HCT116 (cell line): Measurements from ENCODE around the gene ADGRF4. TPM values are rescaled to one million over a fixed set of nuclear protein-coding genes. Genes with fewer than 3 reads are reported as not detected.
A peak's percentile ranks its signal among the peaks of the same experiment; 100 is the strongest.

Source experiments
- ATAC-seq: fragments of 200-7000 bp; cut with Tn5 transposase; 2 replicates; pipeline ENCODE4 v1.9.1; 2020; ENCODE audit warnings: mild to moderate bottlenecking, moderate library complexity
- BruUV-seq: library from RNA; stranded (reverse); fragments of 400-500 nt; replicated peaks from 2 replicates; lab custom pipeline; 2021; lab: Mats Ljungman, UMichigan
- CTCF ChIA-PET: fragments of 300-600 bp; sonication (Branson Sonifier 250); formaldehyde crosslinking; loops from one replicate; lab custom pipeline; 2021; ENCODE audit warnings: antibody characterized with exemption; lab: Charles Lee
- POLR2A ChIA-PET: fragments of 300-600, 350-600 bp; sonication (Branson Sonifier 250); formaldehyde crosslinking; loops from one replicate; lab custom pipeline; 2021; ENCODE audit warnings: antibody characterized with exemption; lab: Charles Lee
- RAD21 ChIA-PET, 2 experiments: fragments of 300-600 bp; sonication (Branson Sonifier 250); formaldehyde crosslinking; loops; one replicate each; lab custom pipeline; 2023; ENCODE audit warnings: low total read pairs in 2 of 2; ENCODE audit not compliant: uncharacterized antibody in 2 of 2, unreplicated experiment in 2 of 2, low non-redundant PET in 1 of 2; lab: Charles Lee
- DNase-seq: peaks from one replicate; pipeline ENCODE4 v3.0.0-alpha.2; 2010; ENCODE audit warnings: low read depth, low spot score
- H2AFZ ChIP-seq: fragments of 200-600 bp; shearing (Covaris generic), sonication (generic); 2 replicates; pipeline ENCODE4 v1.6.1; 2017; ENCODE audit warnings: low read depth, mixed run types, mixed read lengths, antibody characterized with exemption, low read length; ENCODE audit not compliant: poor library complexity, severe bottlenecking
- H3K27ac ChIP-seq: 2 replicates; pipeline ENCODE4 v1.5.1; 2012; ENCODE audit warnings: low read depth, low read length
- H3K27me3 ChIP-seq: fragments of 200-600 bp; sonication (generic); 2 replicates; pipeline ENCODE4 v1.6.1; 2016; ENCODE audit warnings: mixed run types, low read length, mixed read lengths; ENCODE audit not compliant: insufficient read depth
- H3K36me3 ChIP-seq, 2 experiments: fragments of 200-500 bp in 1 of 2; fragments of 200-600 bp in 1 of 2; sonication (Bioruptor generic) in 1 of 2; sonication (generic) in 1 of 2; 2 replicates each; pipeline versions ENCODE4 v1.5.1 to v1.6.1; 2014 to 2016; ENCODE audit warnings: low read length in 2 of 2, inconsistent platforms in 1 of 2, mixed read lengths in 1 of 2, mixed run types in 1 of 2; ENCODE audit not compliant: insufficient read depth in 2 of 2, control insufficient read depth in 1 of 2
- H3K4me1 ChIP-seq, 2 experiments: fragments of 200-600 bp in 1 of 2; sonication (generic) in 1 of 2; 2 replicates each; pipeline versions ENCODE4 v1.5.1 to v1.6.1; 2012 to 2017; ENCODE audit warnings: low read length in 2 of 2, inconsistent platforms in 1 of 2, mild to moderate bottlenecking in 1 of 2, mixed read lengths in 1 of 2, mixed run types in 1 of 2, moderate library complexity in 1 of 2; ENCODE audit not compliant: insufficient read depth in 2 of 2, control insufficient read depth in 1 of 2
- H3K4me2 ChIP-seq: fragments of 200-600 bp; sonication (generic); 2 replicates; pipeline ENCODE4 v1.6.1; 2017; ENCODE audit warnings: mixed run types, low read length, mixed read lengths
- H3K4me3 ChIP-seq, 2 experiments: fragments of 200-600 bp in 1 of 2; sonication (generic) in 1 of 2; replicated peaks in 1 of 2; 2 replicates each; pipeline ENCODE4 v1.5.1; 2011 to 2016; ENCODE audit warnings: low read length in 2 of 2, control low read depth in 1 of 2, low read depth in 1 of 2, mild to moderate bottlenecking in 1 of 2, mixed read lengths in 1 of 2, mixed run types in 1 of 2
- H3K79me2 ChIP-seq: fragments of 200-600 bp; sonication (generic); 2 replicates; pipeline ENCODE4 v1.6.1; 2017; ENCODE audit warnings: mild to moderate bottlenecking, mixed run types, low read length, moderate library complexity, mixed read lengths; ENCODE audit not compliant: insufficient read depth
- H3K9ac ChIP-seq: fragments of 200-600 bp; sonication (generic); 2 replicates; pipeline ENCODE4 v1.6.1; 2016; ENCODE audit warnings: low read length, mixed read lengths
- H3K9me2 ChIP-seq: fragments of 200-600 bp; sonication (generic), shearing (Covaris generic); 2 replicates; pipeline ENCODE4 v1.6.1; 2017; ENCODE audit warnings: mixed run types, mild to moderate bottlenecking, moderate library complexity; ENCODE audit not compliant: insufficient read depth
- H3K9me3 ChIP-seq, 2 experiments: fragments of 200-500 bp in 1 of 2; fragments of 200-600 bp in 1 of 2; sonication (Bioruptor generic) in 1 of 2; sonication (generic) in 1 of 2; 2 replicates each; pipeline ENCODE4 v1.6.1; 2014 to 2017; ENCODE audit warnings: low read length in 2 of 2, mixed read lengths in 2 of 2, inconsistent platforms in 1 of 2, low read depth in 1 of 2, mild to moderate bottlenecking in 1 of 2, mixed run types in 1 of 2, moderate library complexity in 1 of 2; ENCODE audit not compliant: control insufficient read depth in 1 of 2, insufficient read depth in 1 of 2
- H4K20me1 ChIP-seq: fragments of 200-600 bp; sonication (generic), shearing (Covaris generic); 2 replicates; pipeline ENCODE4 v1.6.1; 2017; ENCODE audit warnings: mixed run types, mild to moderate bottlenecking, moderate library complexity; ENCODE audit not compliant: insufficient read depth
- CBX3 ChIP-seq: IDR thresholded peaks from 2 replicates; pipeline ENCODE4 v1.6.1; 2012; ENCODE audit warnings: low read depth
- CEBPB ChIP-seq: IDR thresholded peaks from 2 replicates; pipeline ENCODE4 v1.6.1; 2012; ENCODE audit warnings: low read depth
- EGR1 ChIP-seq: IDR thresholded peaks from 2 replicates; pipeline ENCODE4 v1.6.1; 2012; ENCODE audit warnings: low read depth
- ELF1 ChIP-seq: IDR thresholded peaks from 2 replicates; pipeline ENCODE4 v1.6.1; 2012; ENCODE audit warnings: low read depth, borderline replicate concordance
- EZH2 ChIP-seq: fragments of 200-600 bp; sonication (generic); IDR thresholded peaks from 2 replicates; pipeline ENCODE4 v1.6.1; 2017; ENCODE audit warnings: antibody characterized with exemption, mixed run types
- EZH2phosphoT487 ChIP-seq: fragments of 200-600 bp; IDR thresholded peaks from 2 replicates; pipeline ENCODE4 v1.6.1; 2018; ENCODE audit warnings: antibody characterized with exemption, borderline replicate concordance
- FOSL1 ChIP-seq: IDR thresholded peaks from 2 replicates; pipeline ENCODE4 v1.6.1; 2012; ENCODE audit warnings: low read depth
- POLR2AphosphoS5 ChIP-seq: IDR thresholded peaks from 2 replicates; pipeline ENCODE4 v1.6.1; 2011; ENCODE audit warnings: mild to moderate bottlenecking, low read depth, low read length, moderate library complexity
- RAD21 ChIP-seq: IDR thresholded peaks from 2 replicates; pipeline ENCODE4 v1.6.1; 2012; ENCODE audit warnings: low read depth, mild to moderate bottlenecking
- SIN3A ChIP-seq: IDR thresholded peaks from 2 replicates; pipeline ENCODE4 v1.6.1; 2012; ENCODE audit warnings: low read depth
- SRF ChIP-seq: IDR thresholded peaks from 2 replicates; pipeline ENCODE4 v1.6.1; 2012; ENCODE audit warnings: low read depth
- YY1 ChIP-seq: IDR thresholded peaks from 2 replicates; pipeline ENCODE4 v1.6.1; 2011; ENCODE audit warnings: low read length, low read depth, moderate library complexity, mild to moderate bottlenecking; ENCODE audit not compliant: insufficient replicate concordance; ENCODE audit errors: extremely low read depth
- ZNF274 ChIP-seq: fragments of 200-500 bp; sonication (Bioruptor generic); IDR thresholded peaks from 2 replicates; pipeline ENCODE4 v1.6.1; 2014; ENCODE audit warnings: mild to moderate bottlenecking, low read depth, low read length, inconsistent platforms
- intact Hi-C: fragments of 100-400 bp; cut with micrococcal nuclease; formaldehyde crosslinking; loops from 2 replicates; pipeline ENCODE4 v1.10.0; 2022
- total RNA-seq: library from RNA; stranded (reverse); gene quantifications from one replicate; pipeline ENCODE4 v1.2.1, GENCODE V29; 2021; ENCODE audit not compliant: unreplicated experiment
- TF ChIP-seq, protein P1 (sequence below): IDR thresholded peaks from 2 replicates; pipeline ENCODE4 v1.6.1; 2012; ENCODE audit warnings: low read depth
- TF ChIP-seq, protein P2 (sequence below), 3 experiments: fragments of 200-600 bp in 1 of 3; sonication (generic) in 1 of 3; IDR thresholded peaks in 2 of 3; conservative IDR thresholded peaks in 1 of 3; 2 replicates each; pipeline ENCODE4 v1.5.1; 2012 to 2017; ENCODE audit warnings: low read depth in 2 of 3, low read length in 2 of 3, antibody characterized with exemption in 1 of 3, borderline replicate concordance in 1 of 3, control low read depth in 1 of 3, mild to moderate bottlenecking in 1 of 3, mixed read lengths in 1 of 3, mixed run types in 1 of 3, moderate library complexity in 1 of 3; ENCODE audit not compliant: insufficient read depth in 1 of 3
- TF ChIP-seq, protein P3 (sequence below): IDR thresholded peaks from 2 replicates; pipeline ENCODE4 v1.6.1; 2012

ADGRF4 gene
- total RNA-seq, 1 experiment from 2014 or later: not detected

DNA sequence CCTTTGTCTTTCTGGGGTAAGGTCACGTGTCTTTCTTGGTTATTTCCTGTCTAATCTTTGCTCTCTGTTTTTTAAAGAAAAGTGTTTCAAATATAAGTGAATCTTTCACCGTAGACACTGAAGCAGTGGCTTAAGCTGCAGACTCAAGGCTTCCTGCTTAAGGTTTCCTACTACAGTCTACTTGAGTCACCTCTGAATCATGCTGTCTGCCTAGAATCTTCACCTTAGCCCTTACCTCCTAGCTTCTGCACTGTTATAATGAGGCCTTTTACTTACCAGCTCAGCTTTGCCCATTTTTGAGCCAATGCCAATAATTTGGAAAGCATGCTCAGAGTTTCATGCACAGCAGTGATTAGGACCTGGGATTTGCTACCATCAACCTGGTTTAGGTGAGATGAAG lies 30.6 kb downstream of the ADGRF4 start:
- H3K9ac ChIP-seq: no peak overlapping the region
- H3K36me3 ChIP-seq: no peaks in the 10 kb centered on the region
- no peaks in the 10 kb centered on the region for H3K79me2 ChIP-seq
- H3K27me3 ChIP-seq: no peaks in the 10 kb centered on the region
- no TSS peak for BruUV-seq
- RAD21 ChIA-PET: no interaction called here
- no peaks in the 10 kb centered on the region for H3K9me2 ChIP-seq
- H3K4me2 ChIP-seq: no peak overlapping the region
- no peak overlapping the region for H3K4me3 ChIP-seq
- no peak overlapping the region for H2AFZ ChIP-seq
- H4K20me1 ChIP-seq: no peaks in the 10 kb centered on the region
- H3K27ac ChIP-seq: no peak overlapping the region
- TF ChIP-seq EZH2phosphoT487 (no peak), POLR2AphosphoS5 (no peak), FOSL1 (peak; percentile 31; the same call in 1 of the 2 replicates)
- POLR2A ChIA-PET: no interaction called here
- ATAC-seq: no peak
- no peak for DNase-seq
- intact Hi-C loops: no loop called here
- no peaks in the 10 kb centered on the region for H3K9me3 ChIP-seq
- H3K4me1 ChIP-seq: peaks cover 0 to 9% of the 10 kb centered on the region in 2 experiments; a peak in 1 of 4 replicates
- CTCF ChIA-PET: interaction anchor here (1.7 kb wide), 1 partner anchor 98 kb away, joined by 7 read pairs; no protein-coding TSS in a partner anchor

DNA sequence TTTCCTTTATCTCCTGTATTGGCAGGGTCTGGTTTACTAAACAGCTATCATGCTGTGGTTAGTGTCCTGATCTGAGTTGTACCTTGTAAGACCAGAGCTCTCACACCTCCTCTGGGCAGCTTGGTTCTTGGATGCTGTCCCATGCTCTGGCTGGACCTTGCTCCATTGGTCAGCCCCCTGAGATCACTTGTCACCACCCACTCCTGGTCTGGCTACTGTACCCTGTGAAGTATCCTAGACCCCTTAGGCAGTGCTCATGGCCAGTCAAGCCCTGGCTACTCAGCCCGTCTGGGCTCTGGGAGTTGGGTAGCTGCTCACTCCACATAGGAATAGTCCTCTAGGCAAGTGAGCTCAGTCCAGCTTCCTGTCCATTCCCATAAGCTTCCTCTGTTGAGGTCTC lies 31.1 kb downstream of the ADGRF4 start:
- no peak for ATAC-seq
- TF ChIP-seq, protein P1, sequence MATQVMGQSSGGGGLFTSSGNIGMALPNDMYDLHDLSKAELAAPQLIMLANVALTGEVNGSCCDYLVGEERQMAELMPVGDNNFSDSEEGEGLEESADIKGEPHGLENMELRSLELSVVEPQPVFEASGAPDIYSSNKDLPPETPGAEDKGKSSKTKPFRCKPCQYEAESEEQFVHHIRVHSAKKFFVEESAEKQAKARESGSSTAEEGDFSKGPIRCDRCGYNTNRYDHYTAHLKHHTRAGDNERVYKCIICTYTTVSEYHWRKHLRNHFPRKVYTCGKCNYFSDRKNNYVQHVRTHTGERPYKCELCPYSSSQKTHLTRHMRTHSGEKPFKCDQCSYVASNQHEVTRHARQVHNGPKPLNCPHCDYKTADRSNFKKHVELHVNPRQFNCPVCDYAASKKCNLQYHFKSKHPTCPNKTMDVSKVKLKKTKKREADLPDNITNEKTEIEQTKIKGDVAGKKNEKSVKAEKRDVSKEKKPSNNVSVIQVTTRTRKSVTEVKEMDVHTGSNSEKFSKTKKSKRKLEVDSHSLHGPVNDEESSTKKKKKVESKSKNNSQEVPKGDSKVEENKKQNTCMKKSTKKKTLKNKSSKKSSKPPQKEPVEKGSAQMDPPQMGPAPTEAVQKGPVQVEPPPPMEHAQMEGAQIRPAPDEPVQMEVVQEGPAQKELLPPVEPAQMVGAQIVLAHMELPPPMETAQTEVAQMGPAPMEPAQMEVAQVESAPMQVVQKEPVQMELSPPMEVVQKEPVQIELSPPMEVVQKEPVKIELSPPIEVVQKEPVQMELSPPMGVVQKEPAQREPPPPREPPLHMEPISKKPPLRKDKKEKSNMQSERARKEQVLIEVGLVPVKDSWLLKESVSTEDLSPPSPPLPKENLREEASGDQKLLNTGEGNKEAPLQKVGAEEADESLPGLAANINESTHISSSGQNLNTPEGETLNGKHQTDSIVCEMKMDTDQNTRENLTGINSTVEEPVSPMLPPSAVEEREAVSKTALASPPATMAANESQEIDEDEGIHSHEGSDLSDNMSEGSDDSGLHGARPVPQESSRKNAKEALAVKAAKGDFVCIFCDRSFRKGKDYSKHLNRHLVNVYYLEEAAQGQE: no peak
- no peak for TF ChIP-seq POLR2AphosphoS5
- no peak for TF ChIP-seq EZH2phosphoT487
- TF ChIP-seq CEBPB: no peak
- TF ChIP-seq FOSL1: no peak
- no peak for TF ChIP-seq CBX3
- no peak for TF ChIP-seq SIN3A
- no peak for TF ChIP-seq RAD21
- no peak for TF ChIP-seq ELF1
- TF ChIP-seq, protein P2, sequence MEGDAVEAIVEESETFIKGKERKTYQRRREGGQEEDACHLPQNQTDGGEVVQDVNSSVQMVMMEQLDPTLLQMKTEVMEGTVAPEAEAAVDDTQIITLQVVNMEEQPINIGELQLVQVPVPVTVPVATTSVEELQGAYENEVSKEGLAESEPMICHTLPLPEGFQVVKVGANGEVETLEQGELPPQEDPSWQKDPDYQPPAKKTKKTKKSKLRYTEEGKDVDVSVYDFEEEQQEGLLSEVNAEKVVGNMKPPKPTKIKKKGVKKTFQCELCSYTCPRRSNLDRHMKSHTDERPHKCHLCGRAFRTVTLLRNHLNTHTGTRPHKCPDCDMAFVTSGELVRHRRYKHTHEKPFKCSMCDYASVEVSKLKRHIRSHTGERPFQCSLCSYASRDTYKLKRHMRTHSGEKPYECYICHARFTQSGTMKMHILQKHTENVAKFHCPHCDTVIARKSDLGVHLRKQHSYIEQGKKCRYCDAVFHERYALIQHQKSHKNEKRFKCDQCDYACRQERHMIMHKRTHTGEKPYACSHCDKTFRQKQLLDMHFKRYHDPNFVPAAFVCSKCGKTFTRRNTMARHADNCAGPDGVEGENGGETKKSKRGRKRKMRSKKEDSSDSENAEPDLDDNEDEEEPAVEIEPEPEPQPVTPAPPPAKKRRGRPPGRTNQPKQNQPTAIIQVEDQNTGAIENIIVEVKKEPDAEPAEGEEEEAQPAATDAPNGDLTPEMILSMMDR (IDR thresholded peaks at IDR 0.05 in 2 of 3, conservative IDR thresholded peaks at IDR 0.05 in 1 of 3; ENCODE audit: borderline replicate concordance in 1 of 3, insufficient read depth in 1 of 3, low read depth in 2 of 3, low read length in 2 of 3): no peak
- TF ChIP-seq, protein P3, sequence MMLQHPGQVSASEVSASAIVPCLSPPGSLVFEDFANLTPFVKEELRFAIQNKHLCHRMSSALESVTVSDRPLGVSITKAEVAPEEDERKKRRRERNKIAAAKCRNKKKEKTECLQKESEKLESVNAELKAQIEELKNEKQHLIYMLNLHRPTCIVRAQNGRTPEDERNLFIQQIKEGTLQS: no peak
- TF ChIP-seq ZNF274: no peak
- no peak for TF ChIP-seq EZH2
- TF ChIP-seq SRF: no peak
- TF ChIP-seq YY1: no peak
- no peak for TF ChIP-seq EGR1

More for the DNA sequence above, 31.1 kb downstream of the ADGRF4 start:
- no peaks in the 10 kb centered on the region for H3K79me2 ChIP-seq
- no peak for DNase-seq
- ChIA-PET RAD21 (no interaction called here), CTCF (interaction anchor here (1.7 kb wide), 1 partner anchor 98 kb away, joined by 7 read pairs; no protein-coding TSS in a partner anchor), POLR2A (no interaction called here)
- peaks cover 0 to 9% of the 10 kb centered on the region in 2 experiments; a peak in 1 of 4 replicates for H3K4me1 ChIP-seq
- H4K20me1 ChIP-seq: no peaks in the 10 kb centered on the region
- H3K4me2 ChIP-seq: no peak overlapping the region
- no peaks in the 10 kb centered on the region for H3K9me2 ChIP-seq
- H3K27ac ChIP-seq: no peak overlapping the region
- H2AFZ ChIP-seq: no peak overlapping the region
- no peak overlapping the region for H3K4me3 ChIP-seq
- no peaks in the 10 kb centered on the region for H3K36me3 ChIP-seq
- H3K9me3 ChIP-seq: no peaks in the 10 kb centered on the region
- no peaks in the 10 kb centered on the region for H3K27me3 ChIP-seq
- H3K9ac ChIP-seq: no peak overlapping the region
- BruUV-seq: no TSS peak
- intact Hi-C loops: no loop called here
